ENCODE measurements around the gene PCSK1. TPM values are rescaled to one million over a fixed set of nuclear protein-coding genes. Genes with fewer than 3 reads are reported as not detected.
"Not testable (repeated sequence)": the region's sequence is repeated elsewhere in the genome, so short reads cannot be mapped to it uniquely, and the experiment has no call there.

The PCSK1 gene
- total RNA-seq, 1 donor from 2014 or later: 0.18 TPM

DNA sequence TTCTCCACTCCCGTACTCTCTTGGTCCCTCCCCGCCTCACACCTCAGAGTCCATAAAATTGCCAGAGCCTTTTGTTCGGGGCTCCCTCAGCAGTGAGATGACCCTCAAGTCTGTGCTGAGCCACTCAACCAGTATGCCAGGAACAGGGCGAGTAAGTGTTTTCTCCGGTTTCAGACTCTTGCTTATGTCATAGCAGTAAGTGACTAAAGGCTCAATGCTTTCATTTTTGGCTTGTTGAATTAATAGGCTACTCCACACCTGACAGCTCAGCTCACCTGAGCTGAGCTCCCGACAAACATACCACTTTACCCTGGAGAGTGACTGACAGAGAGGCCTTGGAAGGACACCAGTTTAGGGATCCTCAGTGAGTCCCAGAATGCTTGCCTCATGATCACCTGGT, 30.5 kb downstream of the PCSK1 start:
- no peaks in the 10 kb centered on the region for H3K4me1 ChIP-seq
- H3K36me3 ChIP-seq: no peaks in the 10 kb centered on the region
- intact Hi-C loops (cut with DNase I): no loop called here
- DNase-seq: no peak
- TF ChIP-seq CTCF (IDR thresholded peaks at IDR 0.05): no peak
- H3K27me3 ChIP-seq (ENCODE audit: low read depth): no peaks in the 10 kb centered on the region
- H3K4me3 ChIP-seq: no peak overlapping the region
- no peak overlapping the region for H3K27ac ChIP-seq
- no peaks in the 10 kb centered on the region for H3K9me3 ChIP-seq
- ATAC-seq: peak; percentile 74 to 79

DNA sequence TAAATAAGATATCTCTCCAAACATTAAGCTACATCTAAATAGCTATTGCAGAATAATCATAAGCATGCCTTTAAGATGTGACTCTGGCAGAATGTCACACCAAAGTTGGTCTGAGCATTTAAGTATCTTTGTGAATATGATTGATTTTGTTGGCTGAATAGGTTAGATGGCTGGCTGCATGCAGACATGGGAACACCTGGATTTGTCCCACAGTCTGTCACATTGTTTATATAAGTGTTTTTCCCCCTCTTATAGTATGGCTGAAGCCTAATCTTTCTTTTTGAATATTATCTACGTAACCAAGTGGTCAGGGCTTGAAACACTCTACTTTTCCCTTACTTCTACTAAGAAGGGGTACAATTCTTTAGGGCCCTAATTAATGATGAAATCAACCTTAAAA, 36.2 kb downstream of the PCSK1 start:
- no peak for ATAC-seq
- no peaks in the 10 kb centered on the region for H3K9me3 ChIP-seq
- no peaks in the 10 kb centered on the region for H3K36me3 ChIP-seq

GRCh38 chr5:96395295-96395694, 37.8 kb downstream of the PCSK1 start:
- H3K27ac ChIP-seq; H3K27me3 ChIP-seq (ENCODE audit: low read depth); H3K4me1 ChIP-seq; H3K4me3 ChIP-seq; intact Hi-C loops (cut with DNase I); H3K9me3 ChIP-seq; ATAC-seq; H3K36me3 ChIP-seq; DNase-seq: not testable (repeated sequence)

More for the DNA sequence above, 36.2 kb downstream of the PCSK1 start:
- no peak for TF ChIP-seq CTCF (IDR thresholded peaks at IDR 0.05)
- Histone ChIP-seq H3K4me1 (no peaks in the 10 kb centered on the region), H3K27ac (no peak overlapping the region), H3K27me3 (ENCODE audit: low read depth) (no peaks in the 10 kb centered on the region), H3K4me3 (no peak overlapping the region)
- intact Hi-C loops (cut with DNase I): no loop called here
- DNase-seq: no peak

GRCh38 chr5:96391921-96392320, 41.1 kb downstream of the PCSK1 start:
- ATAC-seq (no peak), DNase-seq (no peak)
- Histone ChIP-seq H3K4me1 (no peaks in the 10 kb centered on the region), H3K27me3 (ENCODE audit: low read depth) (no peaks in the 10 kb centered on the region), H3K4me3 (no peak overlapping the region), H3K9me3 (no peaks in the 10 kb centered on the region), H3K36me3 (no peaks in the 10 kb centered on the region), H3K27ac (no peak overlapping the region)
- TF ChIP-seq CTCF (IDR thresholded peaks at IDR 0.05): no peak
- intact Hi-C loops (cut with DNase I): no loop called here

GRCh38 chr5:96388176-96388575, 44.9 kb downstream of the PCSK1 start:
- ATAC-seq (no peak), DNase-seq (no peak)
- H3K9me3 ChIP-seq: no peaks in the 10 kb centered on the region
- H3K4me1 ChIP-seq: no peaks in the 10 kb centered on the region
- no peaks in the 10 kb centered on the region for H3K27me3 ChIP-seq (ENCODE audit: low read depth)
- intact Hi-C loops (cut with DNase I): no loop called here
- no peak for TF ChIP-seq CTCF (IDR thresholded peaks at IDR 0.05)
- no peak overlapping the region for H3K27ac ChIP-seq
- H3K36me3 ChIP-seq: no peaks in the 10 kb centered on the region
- H3K4me3 ChIP-seq: no peak overlapping the region

DNA sequence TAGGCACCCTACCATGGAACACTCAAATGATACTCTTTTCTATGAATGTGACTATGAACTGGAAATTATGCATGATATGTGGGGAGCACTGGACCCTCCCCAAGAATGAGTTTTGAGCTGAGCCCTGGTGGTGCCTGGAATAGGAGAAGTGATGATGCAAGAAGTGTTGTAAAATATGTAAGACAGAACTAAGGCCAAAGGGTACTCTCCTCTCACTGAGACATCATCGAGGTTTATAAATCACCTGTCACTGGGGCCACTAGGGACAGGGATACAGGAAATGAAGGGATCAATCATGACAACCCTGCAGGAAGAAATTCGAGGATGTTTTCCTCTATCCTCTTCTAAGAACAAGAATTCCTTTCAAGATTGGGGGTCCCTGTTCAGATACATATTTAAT, 45.4 kb downstream of the PCSK1 start:
- Histone ChIP-seq H3K9me3 (no peaks in the 10 kb centered on the region), H3K4me3 (no peak overlapping the region), H3K36me3 (no peaks in the 10 kb centered on the region), H3K4me1 (no peaks in the 10 kb centered on the region), H3K27ac (no peak overlapping the region), H3K27me3 (ENCODE audit: low read depth) (no peaks in the 10 kb centered on the region)
- ATAC-seq (no peak), DNase-seq (no peak)
- intact Hi-C loops (cut with DNase I): no loop called here
- TF ChIP-seq CTCF (IDR thresholded peaks at IDR 0.05): no peak

Data from lower lobe of right lung (tissue), 2 donors.